GM23338 (cell line): ENCODE measurements around the gene WFS1.

Experiments
- CREB1 ChIP-seq: fragments of 250-450 bp; sonication (Bioruptor Pico); IDR thresholded peaks from 2 replicates; pipeline ENCODE4 v1.5.0; 2020; ENCODE audit warnings: low read depth, mild to moderate bottlenecking, moderate library complexity
- ETS1 ChIP-seq: IDR thresholded peaks from 2 replicates; pipeline ENCODE4 v1.6.1; 2016; ENCODE audit warnings: antibody characterized with exemption
- EZH2 ChIP-seq: fragments of 200-600 bp; sonication (generic); IDR thresholded peaks from one replicate; pipeline ENCODE4 v1.8.0; 2017; ENCODE audit warnings: antibody characterized with exemption, mild to moderate bottlenecking, low read depth; ENCODE audit not compliant: unreplicated experiment
- JUNB ChIP-seq: IDR thresholded peaks from one replicate; pipeline ENCODE4 v1.6.1; 2016; ENCODE audit warnings: antibody characterized with exemption; ENCODE audit not compliant: unreplicated experiment
- POLR2AphosphoS5 ChIP-seq: IDR thresholded peaks from 2 replicates; pipeline ENCODE4 v1.6.1; 2016; ENCODE audit warnings: antibody characterized with exemption, low read depth
- REST ChIP-seq: IDR thresholded peaks from one replicate; pipeline ENCODE4 v1.6.1; 2018; ENCODE audit warnings: antibody characterized with exemption; ENCODE audit not compliant: unreplicated experiment
- ZNF114 ChIP-seq: fragments of 250-450 bp; sonication (Bioruptor Pico); IDR thresholded peaks from 2 replicates; pipeline ENCODE4 v1.5.0; 2020; ENCODE audit warnings: mild to moderate bottlenecking, moderate library complexity
- ZNF331 ChIP-seq: fragments of 250-450 bp; sonication (Bioruptor Pico); IDR thresholded peaks from 2 replicates; pipeline ENCODE4 v1.5.0; 2020; ENCODE audit warnings: low read depth, mild to moderate bottlenecking, moderate library complexity
- TF ChIP-seq, protein P1 (sequence below), 2 experiments: fragments of 200-600 bp in 1 of 2; sonication (generic) in 1 of 2; conservative IDR thresholded peaks; 2 replicates each; pipeline versions ENCODE4 v1.5.1 to v1.6.1; 2016 to 2017; ENCODE audit warnings: antibody characterized with exemption in 2 of 2, low read depth in 2 of 2, mild to moderate bottlenecking in 2 of 2, moderate library complexity in 1 of 2

DNA sequence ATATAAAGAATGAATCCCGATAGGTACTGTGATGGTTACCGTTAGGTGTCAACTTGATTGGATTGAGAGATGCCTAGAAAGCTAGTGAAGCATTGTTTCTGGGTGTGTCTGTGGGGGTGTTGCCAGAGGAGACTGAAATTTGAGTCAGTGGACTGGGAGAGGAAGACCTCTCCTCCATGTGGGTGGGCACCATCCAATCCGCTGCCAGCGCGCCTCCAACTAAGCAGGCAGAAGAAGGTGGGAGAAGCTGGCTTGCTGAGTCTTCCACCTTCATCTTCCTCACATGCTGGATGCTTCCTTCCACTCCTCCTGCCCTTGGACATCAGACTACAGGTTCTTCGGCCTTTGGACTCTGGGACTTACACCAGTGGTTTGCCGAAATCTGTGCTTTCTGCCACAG lies 40.1 kb downstream of the WFS1 start:
- no peak for TF ChIP-seq ZNF331
- no peak for TF ChIP-seq JUNB
- TF ChIP-seq, protein P1, sequence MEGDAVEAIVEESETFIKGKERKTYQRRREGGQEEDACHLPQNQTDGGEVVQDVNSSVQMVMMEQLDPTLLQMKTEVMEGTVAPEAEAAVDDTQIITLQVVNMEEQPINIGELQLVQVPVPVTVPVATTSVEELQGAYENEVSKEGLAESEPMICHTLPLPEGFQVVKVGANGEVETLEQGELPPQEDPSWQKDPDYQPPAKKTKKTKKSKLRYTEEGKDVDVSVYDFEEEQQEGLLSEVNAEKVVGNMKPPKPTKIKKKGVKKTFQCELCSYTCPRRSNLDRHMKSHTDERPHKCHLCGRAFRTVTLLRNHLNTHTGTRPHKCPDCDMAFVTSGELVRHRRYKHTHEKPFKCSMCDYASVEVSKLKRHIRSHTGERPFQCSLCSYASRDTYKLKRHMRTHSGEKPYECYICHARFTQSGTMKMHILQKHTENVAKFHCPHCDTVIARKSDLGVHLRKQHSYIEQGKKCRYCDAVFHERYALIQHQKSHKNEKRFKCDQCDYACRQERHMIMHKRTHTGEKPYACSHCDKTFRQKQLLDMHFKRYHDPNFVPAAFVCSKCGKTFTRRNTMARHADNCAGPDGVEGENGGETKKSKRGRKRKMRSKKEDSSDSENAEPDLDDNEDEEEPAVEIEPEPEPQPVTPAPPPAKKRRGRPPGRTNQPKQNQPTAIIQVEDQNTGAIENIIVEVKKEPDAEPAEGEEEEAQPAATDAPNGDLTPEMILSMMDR (conservative IDR thresholded peaks at IDR 0.05; ENCODE audit: low read depth in 2 of 2): no peak
- TF ChIP-seq POLR2AphosphoS5: no peak
- TF ChIP-seq EZH2: no peak
- TF ChIP-seq ETS1: no peak
- no peak for TF ChIP-seq CREB1 (CRISPR knock-in tag)
- no peak for TF ChIP-seq REST
- no peak for TF ChIP-seq ZNF114 (CRISPR knock-in tag)
